HepG2 (cell line): ENCODE results near the gene THADA. TPM values are rescaled to one million over a fixed set of nuclear protein-coding genes. Genes with fewer than 3 reads are reported as not detected.
A peak's percentile ranks its signal among the peaks of the same experiment; 100 is the strongest.

Experiments
- AHR ChIP-seq: IDR thresholded peaks from 2 replicates; pipeline ENCODE4 v1.6.1; 2018; ENCODE audit warnings: missing genetic modification reagents, missing compliant biosample characterization
- ARID4A ChIP-seq: sonication (generic); formaldehyde crosslinking; IDR thresholded peaks from 2 replicates; pipeline ENCODE4 v1.5.0; 2020; ENCODE audit warnings: mild to moderate bottlenecking, missing genetic modification reagents, borderline replicate concordance
- ATRX ChIP-seq: sonication (generic); formaldehyde crosslinking; IDR thresholded peaks from 2 replicates; pipeline ENCODE4 v1.4.0; 2020; ENCODE audit warnings: missing genetic modification reagents, borderline replicate concordance
- CTCF ChIP-seq: sonication (generic); formaldehyde crosslinking; IDR thresholded peaks from 2 replicates; pipeline ENCODE4 v1.5.0; 2020; ENCODE audit warnings: mild to moderate bottlenecking, missing genetic modification reagents, moderate library complexity
- DPF2 ChIP-seq: sonication (generic); formaldehyde crosslinking; IDR thresholded peaks from 2 replicates; pipeline ENCODE4 v1.4.0; 2020; ENCODE audit warnings: mild to moderate bottlenecking, low read depth, missing genetic modification reagents, borderline replicate concordance
- KDM5A ChIP-seq: fragments of 200-600 bp; sonication (generic); IDR thresholded peaks from 2 replicates; pipeline ENCODE4 v1.7.0; 2018; ENCODE audit warnings: antibody characterized with exemption, mild to moderate bottlenecking, low read length, borderline replicate concordance
- NAIF1 ChIP-seq: sonication (generic); formaldehyde crosslinking; IDR thresholded peaks from 2 replicates; pipeline ENCODE4 v1.5.0; 2020; ENCODE audit warnings: mild to moderate bottlenecking, missing genetic modification reagents, borderline replicate concordance
- NONO ChIP-seq, 2 experiments: fragments of 450-650 bp in 1 of 2; sonication (generic) in 1 of 2; formaldehyde crosslinking in 1 of 2; IDR thresholded peaks in 1 of 2; conservative IDR thresholded peaks in 1 of 2; 2 replicates each; pipeline versions ENCODE4 v1.6.1 to v1.8.0; 2017 to 2022; ENCODE audit warnings: mild to moderate bottlenecking in 1 of 2, missing genetic modification reagents in 1 of 2, moderate library complexity in 1 of 2
- REST ChIP-seq, 2 experiments: IDR thresholded peaks; 2 replicates each; pipeline ENCODE4 v1.6.1; 2011 to 2012; ENCODE audit warnings: low read length in 2 of 2, borderline replicate concordance in 1 of 2, low read depth in 1 of 2, mild to moderate bottlenecking in 1 of 2, moderate library complexity in 1 of 2
- SSRP1 ChIP-seq: IDR thresholded peaks from 2 replicates; pipeline ENCODE4 v1.6.1; 2016; ENCODE audit warnings: control low read depth
- XBP1 ChIP-seq: sonication (generic); formaldehyde crosslinking; IDR thresholded peaks from 2 replicates; pipeline ENCODE4 v1.5.0; 2020; ENCODE audit warnings: missing genetic modification reagents
- ZMAT5 ChIP-seq: sonication (generic); formaldehyde crosslinking; IDR thresholded peaks from 2 replicates; pipeline ENCODE4 v1.5.0; 2020; ENCODE audit warnings: mild to moderate bottlenecking, low read depth, missing genetic modification reagents, borderline replicate concordance
- ZNF256 ChIP-seq: sonication (generic); formaldehyde crosslinking; conservative IDR thresholded peaks from 2 replicates; pipeline ENCODE4 v1.4.0; 2020; ENCODE audit warnings: missing genetic modification reagents
- ZNF670 ChIP-seq: sonication (generic); formaldehyde crosslinking; IDR thresholded peaks from 2 replicates; pipeline ENCODE4 v1.8.0; 2022; ENCODE audit warnings: mild to moderate bottlenecking, missing genetic modification reagents, borderline replicate concordance
- ZNF724P ChIP-seq: sonication (generic); formaldehyde crosslinking; IDR thresholded peaks from 2 replicates; pipeline ENCODE4 v1.8.0; 2022; ENCODE audit warnings: missing genetic modification reagents, borderline replicate concordance
- ZNF775 ChIP-seq: sonication (generic); formaldehyde crosslinking; IDR thresholded peaks from 2 replicates; pipeline ENCODE4 v1.4.0; 2020; ENCODE audit warnings: missing genetic modification reagents, mild to moderate bottlenecking, moderate library complexity, borderline replicate concordance
- ZNF781 ChIP-seq: sonication (generic); formaldehyde crosslinking; IDR thresholded peaks from 2 replicates; pipeline ENCODE4 v1.5.1; 2020; ENCODE audit warnings: borderline replicate concordance, mild to moderate bottlenecking, missing genetic modification reagents; ENCODE audit errors: not compliant biosample characterization
- polyA plus RNA-seq, 8 experiments: library from polyadenylated mRNA; depleted of rRNA in 3 of 8; stranded (reverse) in 7 of 8; unstranded in 1 of 8; fragments of >200 nt; fragmentation: Illumina TruSeq in 4 of 8; extraction: Trizol in 4 of 8; gene quantifications; 2 replicates each; pipeline versions ENCODE4 v1.2.1 to v1.2.3, GENCODE V29; 2011 to 2016; ENCODE audit warnings: low read depth in 4 of 8, missing spikeins in 1 of 8, mixed read lengths in 1 of 8; ENCODE audit not compliant: insufficient read depth in 1 of 8
- total RNA-seq, 5 experiments: library from RNA; depleted of rRNA; stranded (reverse); fragments of >200 nt; fragmentation: Illumina TruSeq; extraction: Trizol; gene quantifications; 2 replicates each; pipeline ENCODE4 v1.2.3, GENCODE V29; 2016; ENCODE audit warnings: low read depth in 1 of 5

Gene THADA
- total and polyA plus RNA-seq, 2 of the 13 experiments (the other 11 are each of a cell fraction or from before 2014, with no cell fraction given): 12.7 to 21.7 TPM

GRCh38 chr2:43484323-43484930, 111.4 kb downstream of the THADA start (continued):
- no peak for TF ChIP-seq ATRX (CRISPR knock-in tag)
- TF ChIP-seq CTCF: peak; percentile 79
- TF ChIP-seq NONO (IDR thresholded peaks at IDR 0.05): no peak
- TF ChIP-seq NONO (CRISPR knock-in tag; conservative IDR thresholded peaks at IDR 0.05): no peak
- TF ChIP-seq ZNF670 (CRISPR knock-in tag): no peak
- TF ChIP-seq ZNF781 (CRISPR knock-in tag): no peak
- TF ChIP-seq ARID4A (CRISPR knock-in tag): no peak
- no peak for TF ChIP-seq XBP1 (CRISPR knock-in tag)
- no peak for TF ChIP-seq ZMAT5
- no peak for TF ChIP-seq REST (IDR thresholded peaks at IDR 0.05; ENCODE audit: borderline replicate concordance in 1 of 2, low read depth in 1 of 2, low read length in 2 of 2)
- TF ChIP-seq ZNF724P: no peak
- TF ChIP-seq SSRP1 (CRISPR knock-in tag): no peak
- TF ChIP-seq ZNF775 (CRISPR knock-in tag): no peak
- TF ChIP-seq DPF2: no peak
- no peak for TF ChIP-seq NAIF1 (CRISPR knock-in tag)
- no peak for TF ChIP-seq ZNF256
- TF ChIP-seq AHR: no peak
- TF ChIP-seq KDM5A: 0 out of 2 replicates have a peak, but pooled peaks have one; percentile 67
